Stomach (tissue), 4 donors: ENCODE results near the gene GOPC.

Experiments
- EP300 ChIP-seq: sonication (generic); formaldehyde crosslinking; IDR thresholded peaks from one replicate; pipeline ENCODE4 v1.6.1; 2017; ENCODE audit warnings: antibody characterized with exemption
- POLR2A ChIP-seq, 4 donors: fragments of 450-650 bp; IDR thresholded peaks; one replicate each; pipeline ENCODE4 v1.6.1; 2016; ENCODE audit warnings: antibody characterized with exemption in 4 of 4, control low read depth in 2 of 4, mild to moderate bottlenecking in 1 of 4, moderate library complexity in 1 of 4
- POLR2AphosphoS5 ChIP-seq, 3 donors: sonication (generic); formaldehyde crosslinking; IDR thresholded peaks; one replicate each; pipeline ENCODE4 v1.6.1; 2016; ENCODE audit warnings: antibody characterized with exemption in 3 of 3
- TF ChIP-seq, protein P1 (sequence below), 7 experiments: fragments of 450-650 bp in 4 of 7; fragments of 200-600 bp in 3 of 7; sonication (generic) in 3 of 7; IDR thresholded peaks; one replicate each; pipeline ENCODE4 v1.5.1; 2016 to 2019; ENCODE audit warnings: antibody characterized with exemption in 7 of 7, control low read depth in 2 of 7, mild to moderate bottlenecking in 1 of 7

DNA sequence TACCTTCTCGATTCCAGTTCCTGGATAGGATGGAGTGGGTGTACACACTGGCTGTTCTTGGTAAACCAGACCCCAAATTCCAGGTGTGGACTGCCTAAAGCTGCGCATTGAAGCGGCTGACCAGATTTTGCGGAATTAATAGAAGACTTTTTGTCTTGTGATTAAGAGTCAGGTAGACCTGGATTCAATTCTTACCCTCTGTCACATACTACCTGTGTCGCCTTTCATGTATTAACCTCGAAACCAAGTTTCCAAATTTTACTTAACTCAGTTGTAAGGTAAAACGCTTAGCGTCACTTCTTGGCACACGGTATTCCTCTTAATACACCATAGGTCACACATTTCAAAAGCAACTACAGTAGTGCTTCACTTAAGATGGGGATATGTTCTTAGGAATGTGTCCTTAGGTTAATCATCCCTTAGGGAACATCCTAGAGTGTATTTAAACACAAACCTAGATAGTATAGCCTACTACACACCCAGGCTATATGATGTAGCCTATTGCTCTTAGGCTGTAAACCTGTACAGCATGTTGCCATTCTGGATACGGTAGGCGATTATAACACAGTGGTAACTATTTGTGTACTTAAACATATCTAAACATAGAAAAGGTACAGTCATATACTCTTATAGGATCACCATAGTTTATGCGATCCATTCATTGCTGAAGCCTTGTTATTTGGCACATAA is 733 bp upstream of the GOPC start:
- TF ChIP-seq, protein P1, sequence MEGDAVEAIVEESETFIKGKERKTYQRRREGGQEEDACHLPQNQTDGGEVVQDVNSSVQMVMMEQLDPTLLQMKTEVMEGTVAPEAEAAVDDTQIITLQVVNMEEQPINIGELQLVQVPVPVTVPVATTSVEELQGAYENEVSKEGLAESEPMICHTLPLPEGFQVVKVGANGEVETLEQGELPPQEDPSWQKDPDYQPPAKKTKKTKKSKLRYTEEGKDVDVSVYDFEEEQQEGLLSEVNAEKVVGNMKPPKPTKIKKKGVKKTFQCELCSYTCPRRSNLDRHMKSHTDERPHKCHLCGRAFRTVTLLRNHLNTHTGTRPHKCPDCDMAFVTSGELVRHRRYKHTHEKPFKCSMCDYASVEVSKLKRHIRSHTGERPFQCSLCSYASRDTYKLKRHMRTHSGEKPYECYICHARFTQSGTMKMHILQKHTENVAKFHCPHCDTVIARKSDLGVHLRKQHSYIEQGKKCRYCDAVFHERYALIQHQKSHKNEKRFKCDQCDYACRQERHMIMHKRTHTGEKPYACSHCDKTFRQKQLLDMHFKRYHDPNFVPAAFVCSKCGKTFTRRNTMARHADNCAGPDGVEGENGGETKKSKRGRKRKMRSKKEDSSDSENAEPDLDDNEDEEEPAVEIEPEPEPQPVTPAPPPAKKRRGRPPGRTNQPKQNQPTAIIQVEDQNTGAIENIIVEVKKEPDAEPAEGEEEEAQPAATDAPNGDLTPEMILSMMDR (IDR thresholded peaks at IDR 0.05), result no peak
- TF ChIP-seq POLR2A (IDR thresholded peaks at IDR 0.05) (no peak), POLR2AphosphoS5 (IDR thresholded peaks at IDR 0.05) (no peak), EP300 (no peak)
